A549 (cell line): ENCODE measurements around the gene ANGEL1.

Source experiments
- CTCF ChIP-seq: fragments of >200 bp; sonication (Bioruptor Twin); formaldehyde crosslinking; IDR thresholded peaks from 3 replicates; pipeline ENCODE4 v1.5.1; 2016
- FOSL2 ChIP-seq, 2 experiments: fragments of 450-650 bp in 1 of 2; fragments of >200 bp in 1 of 2; sonication (Bioruptor Twin) in 1 of 2; formaldehyde crosslinking; IDR thresholded peaks; 2 replicates each; pipeline versions ENCODE4 v1.5.0 to v1.6.1; 2016 to 2020; ENCODE audit warnings: mild to moderate bottlenecking in 1 of 2, moderate library complexity in 1 of 2
- JUN ChIP-seq, 2 experiments: fragments of >200 bp; sonication (Bioruptor Twin); formaldehyde crosslinking; IDR thresholded peaks; 2 replicates in 1 of 2; 3 replicates in 1 of 2; pipeline ENCODE4 v1.6.1; 2016 to 2017
- POLR2AphosphoS2 ChIP-seq: conservative IDR thresholded peaks from 2 replicates; pipeline ENCODE4 v1.6.1; 2012; ENCODE audit warnings: low read length, improper control_type of control experiment, inconsistent platforms
- SREBF2 ChIP-seq: fragments of 450-650 bp; IDR thresholded peaks from 2 replicates; pipeline ENCODE4 v1.6.1; 2014; ENCODE audit warnings: mild to moderate bottlenecking, moderate library complexity

- TF ChIP-seq FOSL2 (IDR thresholded peaks at IDR 0.05) = no peak
- TF ChIP-seq FOSL2 (CRISPR knock-in tag; IDR thresholded peaks at IDR 0.05) = no peak
- TF ChIP-seq JUN (IDR thresholded peaks at IDR 0.05) = no peak
- TF ChIP-seq SREBF2 = no peak
- no peak for TF ChIP-seq POLR2AphosphoS2
- TF ChIP-seq CTCF = no peak
Observed at GRCh38 chr14:76769636-76770292, 42.9 kb downstream of the ANGEL1 start.
